LNCaP clone FGC (cell line): Measurements from ENCODE around the gene RNF31.

ENCODE experiments used
- DNase-seq: peaks from one replicate; pipeline ENCODE4 v3.0.0-alpha.2; 2011; ENCODE audit warnings: low read depth
- H3K4me3 ChIP-seq: 2 replicates; pipeline ENCODE4 v1.5.1; 2011; ENCODE audit warnings: mild to moderate bottlenecking, low read depth, low read length, control low read depth
- CTCF ChIP-seq: IDR thresholded peaks from 2 replicates; pipeline ENCODE4 v1.5.1; 2012; ENCODE audit warnings: mild to moderate bottlenecking; ENCODE audit not compliant: control insufficient read depth, insufficient read depth; ENCODE audit errors: extremely low read depth

The RNF31 gene

DNA sequence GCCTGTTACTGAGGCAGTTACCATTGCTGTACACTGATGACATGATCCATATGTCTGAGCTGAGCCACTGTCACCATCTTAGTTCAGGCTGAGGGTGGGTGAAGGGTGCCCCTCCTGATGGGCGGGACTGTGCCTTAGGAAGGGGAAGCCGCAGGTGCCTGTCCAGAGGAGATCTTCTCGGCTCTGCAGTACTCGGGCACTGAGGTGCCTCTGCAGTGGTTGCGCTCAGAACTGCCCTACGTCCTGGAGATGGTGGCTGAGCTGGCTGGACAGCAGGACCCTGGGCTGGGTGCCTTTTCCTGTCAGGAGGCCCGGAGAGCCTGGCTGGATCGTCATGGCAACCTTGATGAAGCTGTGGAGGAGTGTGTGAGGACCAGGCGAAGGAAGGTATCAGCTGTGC, 3.7 kb downstream of the RNF31 start:
- no peak overlapping the region for H3K4me3 ChIP-seq
- TF ChIP-seq CTCF, result no peak
- DNase-seq, result no peak

DNA sequence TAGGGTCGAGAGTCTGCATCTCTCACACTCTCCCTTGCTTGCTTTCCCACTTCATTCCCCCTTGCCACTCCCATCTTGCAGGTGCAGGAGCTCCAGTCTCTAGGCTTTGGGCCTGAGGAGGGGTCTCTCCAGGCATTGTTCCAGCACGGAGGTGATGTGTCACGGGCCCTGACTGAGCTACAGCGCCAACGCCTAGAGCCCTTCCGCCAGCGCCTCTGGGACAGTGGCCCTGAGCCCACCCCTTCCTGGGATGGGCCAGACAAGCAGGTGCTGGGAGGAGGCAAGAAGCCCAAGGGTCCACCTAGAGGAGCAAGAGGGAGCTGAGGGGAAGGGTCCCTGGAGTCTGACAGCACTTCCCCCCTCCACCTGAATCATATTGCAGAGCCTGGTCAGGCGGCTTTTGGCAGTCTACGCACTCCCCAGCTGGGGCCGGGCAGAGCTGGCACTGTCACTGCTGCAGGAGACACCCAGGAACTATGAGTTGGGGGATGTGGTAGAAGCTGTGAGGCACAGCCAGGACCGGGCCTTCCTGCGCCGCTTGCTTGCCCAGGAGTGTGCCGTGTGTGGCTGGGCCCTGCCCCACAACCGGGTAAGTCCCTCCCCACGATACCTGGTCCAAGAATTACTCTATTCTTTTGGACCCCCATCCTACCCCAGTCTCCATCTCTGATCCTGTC, 4.2 kb downstream of the RNF31 start:
- H3K4me3 ChIP-seq, result no peak overlapping the region
- no peak for DNase-seq
- no peak for TF ChIP-seq CTCF

DNA sequence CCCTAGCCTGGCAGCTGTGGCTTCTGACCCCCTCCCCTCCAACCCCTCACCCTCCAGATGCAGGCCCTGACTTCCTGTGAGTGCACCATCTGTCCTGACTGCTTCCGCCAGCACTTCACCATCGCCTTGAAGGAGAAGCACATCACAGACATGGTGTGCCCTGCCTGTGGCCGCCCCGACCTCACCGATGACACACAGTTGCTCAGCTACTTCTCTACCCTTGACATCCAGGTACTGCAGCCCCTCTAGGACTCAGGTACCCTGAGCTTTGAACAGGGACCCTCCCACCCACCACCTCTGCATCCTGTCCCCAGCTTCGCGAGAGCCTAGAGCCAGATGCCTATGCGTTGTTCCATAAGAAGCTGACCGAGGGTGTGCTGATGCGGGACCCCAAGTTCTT, 7.8 kb downstream of the RNF31 start:
- TF ChIP-seq CTCF, result no peak
- no peak for DNase-seq

DNA sequence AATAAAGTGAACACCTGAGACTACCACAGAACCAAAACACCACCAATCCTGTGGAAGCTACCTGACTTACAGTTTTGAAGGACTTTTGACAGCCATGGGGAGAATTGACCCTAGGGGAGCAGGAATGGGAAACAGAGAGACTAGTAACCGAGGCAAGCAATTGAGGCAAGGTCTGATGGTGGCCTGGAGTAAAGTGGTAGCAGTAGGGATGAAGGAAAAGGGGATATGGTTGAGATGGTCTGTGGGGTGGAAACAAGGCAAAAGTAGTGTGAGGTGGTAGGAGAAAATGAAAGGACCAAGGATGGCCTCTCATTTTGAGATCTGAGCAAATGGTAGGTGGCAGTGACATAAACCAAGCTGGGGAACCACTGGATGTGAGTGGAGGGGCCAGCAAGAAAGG, 9.5 kb downstream of the RNF31 start:
- TF ChIP-seq CTCF, result no peak
- DNase-seq, result no peak

More for the DNA sequence above, 7.8 kb downstream of the RNF31 start:
- H3K4me3 ChIP-seq, result no peak overlapping the region

DNA sequence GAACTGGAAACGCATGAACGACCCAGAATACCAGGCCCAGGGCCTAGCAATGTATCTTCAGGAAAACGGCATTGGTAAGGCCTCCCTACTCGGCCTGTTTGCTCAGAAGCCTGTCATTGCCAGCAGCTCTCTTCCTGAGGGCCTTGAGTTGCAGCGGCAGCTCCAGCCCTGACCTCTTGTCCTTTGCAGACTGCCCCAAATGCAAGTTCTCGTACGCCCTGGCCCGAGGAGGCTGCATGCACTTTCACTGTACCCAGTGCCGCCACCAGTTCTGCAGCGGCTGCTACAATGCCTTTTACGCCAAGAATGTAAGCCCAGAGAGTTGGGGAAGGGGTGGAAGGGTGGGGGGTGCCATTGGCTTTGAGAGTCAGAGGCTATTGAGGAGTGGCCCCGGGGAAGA, 10.0 kb downstream of the RNF31 start:
- no peak overlapping the region for H3K4me3 ChIP-seq
- no peak for TF ChIP-seq CTCF
- DNase-seq, result no peak

More for the DNA sequence above, 9.5 kb downstream of the RNF31 start:
- H3K4me3 ChIP-seq, result no peak overlapping the region

- no peak overlapping the region for H3K4me3 ChIP-seq
- no peak for DNase-seq
- no peak for TF ChIP-seq CTCF
Observed at GRCh38 chr14:24159777-24160498, 12.6 kb downstream of the RNF31 start.
